HUDEP-2 (cell line): Measurements from ENCODE around the gene NAA80.
"Not testable (repeated sequence)": the region's sequence is repeated elsewhere in the genome, so short reads cannot be mapped to it uniquely, and the experiment has no call there.

Source experiments
- DNase-seq, 76 experiments: peaks; one replicate each; lab custom pipeline; 2025; ENCODE audit not compliant: unreplicated experiment in 76 of 76; lab: John Stamatoyannopoulos, UW

Gene NAA80

GRCh38 chr3:50317300-50317699 lies 18.1 kb upstream of the NAA80 start:
- no peak for DNase-seq

GRCh38 chr3:50316657-50317242 lies 17.5 kb upstream of the NAA80 start:
- DNase-seq = peak in 28 of 76 experiments; percentile 13 to 63 (median 28)

GRCh38 chr3:50314816-50315215 lies 15.6 kb upstream of the NAA80 start:
- DNase-seq = no peak

GRCh38 chr3:50314342-50314741 lies 15.1 kb upstream of the NAA80 start:
- DNase-seq = no peak

- DNase-seq = not testable (repeated sequence)
Measured at GRCh38 chr3:50312041-50312440, 12.8 kb upstream of the NAA80 start.

GRCh38 chr3:50304601-50305000 lies 5.4 kb upstream of the NAA80 start:
- DNase-seq = no peak

- peak in 46 of 76 experiments; percentile 5 to 62 (median 27) for DNase-seq
Measured at GRCh38 chr3:50303013-50303815, 4.0 kb upstream of the NAA80 start, which contains the start of gene HYAL1. Gene HYAL1, minus strand, starts transcription at chr3:50303574. Its CDS starts 618 bp downstream, at chr3:50302956.

- DNase-seq = no peak
Measured at GRCh38 chr3:50302095-50303012, 3.1 kb upstream of the NAA80 start.

- DNase-seq = no peak
Measured at GRCh38 chr3:50300681-50301254, 1.6 kb upstream of the NAA80 start.

GRCh38 chr3:50299929-50300680 lies 900 bp upstream of the NAA80 start:
- peak in 13 of 76 experiments; percentile 6 to 46 (median 28) for DNase-seq

GRCh38 chr3:50299638-50299928 lies 378 bp upstream of the NAA80 start:
- DNase-seq = peak in 5 of 76 experiments; percentile 83 to 99 (median 99)

- peak in 10 of 76 experiments; percentile 12 to 45 (median 22) for DNase-seq
Measured at GRCh38 chr3:50297896-50298725, 1.1 kb downstream of the NAA80 start.

GRCh38 chr3:50297384-50297775 lies 1.8 kb downstream of the NAA80 start:
- peak in 3 of 76 experiments; percentile 4 to 27 (median 17) for DNase-seq

- DNase-seq = no peak
Measured at GRCh38 chr3:50296721-50297383, 2.4 kb downstream of the NAA80 start.

GRCh38 chr3:50295553-50296431 lies 3.4 kb downstream of the NAA80 start:
- no peak for DNase-seq

GRCh38 chr3:50294492-50295403 lies 4.5 kb downstream of the NAA80 start:
- DNase-seq = no peak

- DNase-seq = no peak
Measured at GRCh38 chr3:50294089-50294488, 5.1 kb downstream of the NAA80 start.
